Activated CD4-positive, alpha-beta T cell treated with anti-CD3 and anti-CD28 coated beads, Interleukin-2, Interleukin-6, amounts not matched to agents 100 ng/mL and 50 ng/mL, durations not matched to agents 16 hours and 8 hours (primary cell): ENCODE data around the gene SSC5D.
"Not testable (repeated sequence)": the region's sequence is repeated elsewhere in the genome, so short reads cannot be mapped to it uniquely, and the experiment has no call there.

Experiments
- DNase-seq: peaks from one replicate; pipeline ENCODE4 v3.0.0-alpha.2; 2020

The SSC5D gene

DNA sequence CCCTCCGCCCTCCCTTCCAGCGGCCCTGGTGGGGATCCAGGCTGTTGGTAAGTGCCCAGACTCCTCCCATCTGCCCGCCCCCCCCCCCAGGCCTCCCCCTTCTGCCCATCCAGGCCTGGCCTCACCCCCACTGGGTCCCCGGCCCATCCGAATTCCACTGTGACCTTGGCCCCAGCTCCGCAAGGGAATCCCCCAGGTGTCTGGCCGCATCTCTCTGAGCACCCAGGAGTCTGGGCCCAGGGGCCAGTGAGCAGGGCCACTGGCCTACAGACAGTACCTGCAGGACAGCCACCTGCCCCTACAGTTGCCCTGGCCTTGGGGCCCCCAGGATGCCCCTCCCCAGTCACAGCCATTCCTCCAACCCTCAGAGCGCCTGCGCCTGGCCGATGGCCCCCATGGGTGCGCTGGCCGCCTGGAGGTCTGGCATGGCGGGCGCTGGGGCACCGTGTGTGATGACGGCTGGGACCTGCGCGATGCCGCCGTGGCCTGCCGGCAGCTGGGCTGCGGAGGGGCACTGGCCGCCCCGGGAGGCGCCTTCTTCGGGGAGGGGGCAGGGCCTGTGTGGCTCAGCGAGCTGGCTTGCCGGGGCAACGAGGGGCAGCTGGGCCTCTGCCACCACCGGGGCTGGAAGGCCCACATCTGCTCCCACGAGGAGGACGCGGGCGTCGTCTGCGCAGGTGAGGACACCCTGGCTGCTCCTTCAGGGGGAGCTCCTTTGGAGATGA is 912 bp downstream of the SSC5D start:
- no peak for DNase-seq

DNA sequence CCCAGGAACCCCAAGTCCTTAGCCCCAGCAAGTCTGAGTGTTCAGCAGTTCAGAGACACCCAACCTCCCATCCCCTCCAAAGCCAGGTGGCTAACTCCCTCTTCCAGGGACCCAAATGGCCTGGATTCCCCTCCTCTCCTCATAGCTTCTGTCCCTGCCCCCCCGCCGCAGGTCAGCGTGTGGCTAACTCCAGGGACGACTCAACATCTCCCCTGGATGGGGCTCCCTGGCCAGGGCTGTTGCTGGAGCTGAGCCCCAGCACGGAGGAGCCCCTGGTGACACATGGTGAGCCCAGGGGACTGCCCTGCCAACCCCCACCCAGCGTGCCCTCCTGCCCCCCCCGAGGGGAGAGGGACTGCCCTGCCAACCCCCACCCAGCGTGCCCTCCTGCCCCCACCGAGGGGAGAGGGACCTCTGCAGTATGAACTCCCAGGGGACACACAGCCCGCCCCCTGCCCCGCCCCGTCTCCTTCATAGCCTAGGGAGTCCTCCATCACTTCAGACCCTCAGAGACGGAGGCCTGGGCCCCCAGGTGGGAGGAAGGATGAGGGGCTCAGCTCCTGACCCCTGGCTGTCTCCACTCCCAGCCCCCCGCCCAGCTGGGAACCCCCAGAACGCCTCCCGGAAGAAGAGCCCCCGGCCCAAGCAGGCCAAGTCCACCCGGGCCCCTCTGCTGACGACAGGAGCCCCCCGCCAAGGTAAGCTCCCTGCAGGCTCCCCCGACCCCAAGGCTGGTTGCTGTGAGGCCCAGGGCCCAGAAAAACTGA is 1.7 kb downstream of the SSC5D start:
- DNase-seq: no peak

DNA sequence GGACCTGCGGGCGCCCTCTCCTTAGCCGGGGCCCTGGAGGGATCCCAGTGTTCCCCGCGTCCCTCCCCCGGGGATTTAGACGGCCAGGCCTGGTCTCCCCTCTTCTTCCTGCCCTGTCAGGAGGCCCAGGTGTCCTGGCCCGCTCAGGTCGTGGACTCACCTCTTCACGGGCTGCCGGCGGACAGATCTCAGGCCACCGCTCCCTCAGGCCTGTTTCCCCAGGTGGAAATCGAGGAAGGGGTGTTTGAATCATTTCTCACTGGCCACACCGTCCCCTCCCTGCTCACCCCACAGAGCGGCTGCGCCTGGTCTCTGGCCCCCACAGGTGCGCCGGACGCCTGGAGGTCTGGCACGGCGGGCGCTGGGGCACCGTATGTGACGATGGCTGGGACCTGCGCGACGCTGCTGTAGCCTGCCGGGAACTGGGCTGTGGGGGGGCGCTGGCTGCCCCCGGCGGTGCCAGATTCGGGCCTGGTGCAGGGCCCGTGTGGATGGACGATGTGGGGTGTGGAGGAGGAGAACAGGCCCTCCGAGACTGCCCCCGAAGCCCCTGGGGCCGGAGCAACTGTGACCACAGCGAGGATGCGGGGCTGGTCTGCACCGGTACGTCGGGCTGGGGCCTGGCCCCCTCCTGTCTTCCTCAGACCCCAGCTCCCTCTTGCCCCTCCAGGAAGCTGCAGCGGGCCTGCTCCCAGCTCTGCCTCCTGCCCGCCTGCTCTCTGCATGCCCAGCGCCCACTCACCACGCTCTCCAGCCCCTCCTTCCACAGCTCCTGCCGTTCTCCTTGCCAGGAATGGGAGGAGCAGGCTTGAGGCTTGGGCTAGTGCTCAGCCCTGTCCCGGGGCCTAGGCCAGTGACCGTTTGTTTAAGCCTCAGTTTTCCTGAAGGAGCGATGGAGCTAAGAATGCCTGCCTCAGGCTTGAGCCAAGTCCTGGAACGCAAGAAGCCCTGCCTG is 2.5 kb downstream of the SSC5D start:
- no peak for DNase-seq

DNA sequence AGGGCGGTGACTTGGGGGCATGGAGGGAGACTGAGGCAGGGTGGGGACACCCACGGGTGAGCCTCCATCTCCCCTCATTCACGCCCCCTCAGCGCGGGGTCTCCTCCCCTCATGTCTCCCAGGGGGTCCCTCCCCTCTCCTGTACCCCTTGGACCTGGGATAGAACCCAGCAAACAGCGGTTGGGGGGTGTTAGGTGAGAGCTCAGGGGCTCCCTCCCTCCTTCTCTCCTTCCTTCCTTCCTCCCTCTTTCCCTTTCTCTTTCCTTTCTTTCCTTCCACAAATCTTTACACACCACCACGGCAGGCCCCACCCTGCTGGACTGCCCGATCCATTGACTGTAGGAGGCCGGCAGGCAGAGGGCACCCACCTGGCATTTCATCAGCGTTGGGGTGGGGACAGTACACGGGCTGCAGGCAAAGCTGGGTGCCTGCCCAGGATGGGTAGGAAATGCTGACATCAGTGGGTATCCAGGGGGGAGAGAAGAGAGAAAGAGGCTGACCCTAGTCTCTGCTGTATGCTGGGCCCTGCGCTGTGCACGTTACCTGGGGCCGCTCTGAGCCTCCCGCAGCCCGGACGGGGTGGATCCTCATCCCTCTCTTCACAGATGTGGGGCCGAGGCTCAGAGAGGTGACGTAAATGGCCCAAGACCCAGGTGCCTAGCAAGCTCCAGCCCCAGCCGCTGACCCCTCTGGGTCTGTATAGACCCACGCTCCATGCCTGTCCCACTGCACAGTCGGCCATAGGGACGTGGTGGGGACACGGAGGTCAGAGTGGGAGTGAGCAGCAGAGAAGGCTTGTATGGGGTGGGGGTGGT is 3.5 kb downstream of the SSC5D start:
- no peak for DNase-seq

DNA sequence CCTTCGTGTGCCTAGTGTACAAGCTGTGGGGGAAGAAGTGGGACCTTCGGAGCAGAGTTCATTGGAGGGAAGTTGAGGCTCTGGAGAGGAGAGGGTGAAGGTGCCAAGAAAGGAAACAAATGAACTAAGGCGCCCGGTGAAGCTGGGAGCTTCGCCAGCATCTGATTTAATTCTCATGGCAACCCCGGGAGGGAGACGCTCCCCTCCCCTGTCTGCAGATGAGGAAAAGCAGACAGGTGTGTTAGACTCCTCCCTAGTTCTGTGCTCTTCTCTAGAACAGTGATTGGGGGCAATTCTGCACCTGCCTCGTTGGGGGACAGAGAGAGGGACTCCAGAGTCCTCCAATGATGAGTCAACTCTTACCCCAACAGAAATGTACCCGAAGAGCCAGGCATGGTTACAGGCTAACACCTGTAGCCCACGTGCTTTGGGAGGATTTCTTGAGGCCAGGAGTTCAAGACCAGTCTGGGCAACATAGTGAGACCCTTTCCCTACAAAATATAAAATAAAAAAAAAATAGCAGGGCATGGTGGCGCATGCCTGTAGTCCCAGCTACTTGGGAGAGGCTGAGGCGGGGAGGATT is 4.2 kb downstream of the SSC5D start:
- no peak for DNase-seq

DNA sequence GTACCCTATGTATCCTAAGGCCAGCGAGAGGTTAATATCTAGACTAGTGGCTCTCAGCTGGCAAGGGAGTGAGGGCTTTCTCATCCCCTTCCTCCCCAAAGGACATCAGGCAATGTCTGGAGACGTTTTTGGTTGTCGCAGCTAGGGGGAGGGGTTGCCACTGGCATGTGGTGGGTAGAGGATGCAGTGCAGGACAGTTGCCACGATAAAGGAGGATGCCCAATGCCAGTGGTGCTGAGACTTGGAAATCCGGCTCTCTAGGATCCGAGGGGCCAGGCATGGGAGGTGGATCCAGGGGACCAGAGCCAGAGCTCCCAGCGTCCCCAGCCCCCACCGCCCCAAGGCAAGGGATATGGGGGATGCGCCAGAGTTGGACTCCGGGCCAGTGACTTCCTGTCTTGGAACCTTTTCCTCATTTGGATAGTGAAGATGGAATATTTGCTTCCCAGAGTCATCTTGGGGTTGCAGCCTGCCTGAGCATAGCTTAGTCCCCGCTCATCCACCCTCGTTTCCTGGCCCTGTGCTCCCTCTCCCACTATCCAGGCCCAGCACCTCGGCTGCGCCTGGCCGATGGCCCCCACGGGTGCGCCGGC is 4.9 kb downstream of the SSC5D start:
- no peak for DNase-seq

DNA sequence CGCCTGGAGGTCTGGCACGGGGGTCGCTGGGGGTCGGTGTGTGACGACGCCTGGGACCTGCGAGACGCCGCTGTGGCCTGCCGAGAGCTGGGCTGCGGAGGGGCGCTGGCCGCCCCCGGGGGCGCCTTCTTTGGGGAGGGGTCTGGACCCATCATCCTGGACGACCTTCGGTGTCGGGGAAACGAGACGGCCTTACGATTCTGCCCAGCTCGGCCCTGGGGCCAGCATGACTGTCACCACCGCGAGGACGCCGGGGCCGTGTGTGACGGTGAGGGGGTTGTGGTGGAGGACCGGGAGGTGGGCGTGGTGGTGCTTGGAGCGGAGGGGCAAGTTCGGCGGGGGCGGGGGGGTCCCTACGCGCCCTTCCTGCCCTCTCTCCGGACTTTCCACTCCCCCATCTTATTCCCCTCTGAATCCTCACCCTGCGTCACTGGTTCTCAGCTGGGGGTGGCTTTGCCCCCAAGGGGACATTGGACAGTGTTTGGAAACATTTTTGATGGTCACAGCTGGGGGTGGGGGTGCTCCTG is 5.5 kb downstream of the SSC5D start:
- DNase-seq: no peak

DNA sequence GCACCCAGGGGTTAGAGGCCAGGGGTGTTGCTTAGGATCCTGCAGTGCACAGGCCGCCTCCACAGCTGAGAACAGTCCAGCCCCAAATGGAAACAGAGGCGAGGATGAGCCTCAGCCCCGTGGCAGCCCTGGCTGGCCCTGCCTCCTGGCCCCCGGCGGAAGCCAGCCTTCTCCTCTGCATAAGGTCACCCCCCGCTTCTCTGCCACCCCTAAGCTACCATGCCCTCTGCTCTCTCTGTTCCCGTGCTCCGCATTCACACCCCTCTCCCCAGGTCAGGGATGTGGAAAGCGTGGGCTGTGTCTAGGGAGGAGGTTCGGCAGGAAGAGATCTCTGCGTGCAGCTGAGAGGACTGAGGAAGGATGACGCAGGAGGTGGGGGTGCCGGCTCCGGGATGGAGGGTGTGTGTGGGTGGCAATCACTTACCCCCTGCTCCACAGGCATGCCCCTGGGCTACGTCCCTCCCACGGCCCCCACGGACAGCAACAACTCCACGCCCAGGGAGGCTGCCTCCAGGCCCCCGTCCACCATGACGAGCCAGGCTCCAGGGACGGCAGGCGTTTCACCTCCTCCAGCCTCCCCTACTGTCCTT is 6.0 kb downstream of the SSC5D start:
- no peak for DNase-seq

DNA sequence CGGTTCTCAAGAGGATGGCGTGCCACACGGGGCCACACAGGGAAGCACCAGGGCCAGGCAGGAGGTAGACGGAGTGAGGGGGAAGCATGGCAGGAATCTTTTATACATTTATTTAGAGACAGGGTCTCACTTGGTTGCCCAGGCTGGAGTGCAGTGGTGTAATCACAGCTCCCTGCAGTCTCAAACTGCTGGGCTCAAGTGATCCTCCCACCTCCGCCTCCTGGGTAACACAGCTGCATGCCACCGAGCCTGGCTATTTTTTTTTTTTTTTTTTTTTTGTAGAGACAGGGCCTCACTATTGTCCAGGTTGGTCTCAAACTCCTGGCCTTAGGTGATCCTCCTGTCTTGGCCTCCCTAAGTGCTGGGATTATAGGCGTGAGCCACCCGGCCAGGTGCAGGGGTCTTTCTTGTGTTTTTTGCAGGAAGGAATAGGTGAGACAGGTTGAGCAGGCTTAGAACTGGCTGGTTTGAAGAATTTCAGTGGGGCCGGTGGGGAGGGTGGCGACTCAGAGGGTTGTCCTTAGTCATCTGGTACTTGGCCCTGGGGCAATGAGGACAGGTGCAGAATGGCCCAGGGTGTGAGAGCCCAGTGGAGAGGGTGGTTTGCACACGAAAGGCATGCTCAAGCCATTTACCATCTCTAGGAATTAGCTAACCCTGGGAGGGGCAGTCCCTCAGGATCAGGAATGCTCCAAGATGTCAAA is 7.6 kb downstream of the SSC5D start:
- no peak for DNase-seq

DNA sequence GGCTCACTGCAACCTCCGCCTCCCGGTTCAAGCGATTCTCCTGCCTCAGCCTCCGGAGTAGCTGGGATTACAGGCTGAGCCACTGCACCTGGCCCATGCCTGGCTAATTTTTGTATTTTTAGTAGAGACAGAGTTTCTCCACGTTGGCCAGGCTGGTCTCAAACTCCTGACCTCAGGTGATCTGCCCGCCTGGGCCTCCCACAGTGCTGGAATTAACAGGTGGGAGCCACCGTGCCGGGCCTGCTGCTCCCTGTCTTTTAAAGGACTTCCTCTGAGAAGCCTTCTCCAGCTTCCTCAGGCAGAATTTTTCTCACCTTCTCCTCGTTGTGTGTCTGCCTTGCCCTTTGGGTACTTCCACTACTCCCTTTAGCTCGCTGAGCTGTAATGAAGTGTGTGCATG is 8.6 kb downstream of the SSC5D start:
- not testable (repeated sequence) for DNase-seq

DNA sequence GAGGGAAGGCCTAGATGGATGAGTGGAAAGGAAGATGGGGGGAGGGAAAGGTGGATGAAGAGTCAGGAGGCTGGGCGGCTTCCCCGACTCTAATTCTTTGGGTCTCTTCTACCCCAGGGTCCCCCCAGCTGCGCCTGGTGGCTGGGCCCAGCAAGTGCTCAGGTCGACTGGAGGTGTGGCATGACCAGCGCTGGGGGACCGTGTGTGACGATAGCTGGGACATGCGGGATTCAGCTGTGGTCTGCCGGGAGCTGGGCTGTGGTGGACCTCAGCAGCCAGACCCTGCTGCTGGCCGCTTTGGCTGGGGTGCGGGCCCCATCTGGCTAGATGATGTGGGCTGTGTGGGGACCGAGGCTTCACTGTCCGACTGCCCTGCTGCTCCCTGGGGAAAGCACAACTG is 9.5 kb downstream of the SSC5D start:
- no peak for DNase-seq

DNA sequence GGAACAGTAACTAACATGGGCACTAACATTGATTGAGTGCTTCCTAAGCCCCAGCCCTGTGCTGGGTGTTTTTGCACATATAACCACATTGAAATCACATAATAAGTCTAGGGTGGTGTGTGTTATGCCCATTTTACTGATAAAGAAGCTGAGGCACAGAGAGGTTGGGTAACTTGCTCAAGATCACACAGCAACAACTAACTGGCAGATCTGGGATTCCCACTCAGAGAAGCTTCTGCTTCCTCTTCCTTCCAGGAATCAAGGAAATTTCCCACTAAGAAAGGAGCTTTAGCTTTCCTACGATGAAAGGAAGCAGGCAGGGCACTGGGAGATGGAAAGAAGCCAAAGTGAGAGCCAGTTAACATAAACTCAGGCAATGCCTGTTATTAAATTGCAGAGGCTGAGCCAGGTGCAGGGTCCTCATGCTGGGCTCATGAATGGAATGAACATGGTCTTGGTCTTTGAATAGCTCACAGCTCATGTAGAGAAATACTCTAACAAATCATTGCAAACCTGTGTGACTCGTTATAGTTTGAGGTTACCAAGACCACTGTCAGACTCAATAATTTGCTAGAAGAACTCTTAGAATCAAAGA is 10.1 kb downstream of the SSC5D start:
- no peak for DNase-seq

DNA sequence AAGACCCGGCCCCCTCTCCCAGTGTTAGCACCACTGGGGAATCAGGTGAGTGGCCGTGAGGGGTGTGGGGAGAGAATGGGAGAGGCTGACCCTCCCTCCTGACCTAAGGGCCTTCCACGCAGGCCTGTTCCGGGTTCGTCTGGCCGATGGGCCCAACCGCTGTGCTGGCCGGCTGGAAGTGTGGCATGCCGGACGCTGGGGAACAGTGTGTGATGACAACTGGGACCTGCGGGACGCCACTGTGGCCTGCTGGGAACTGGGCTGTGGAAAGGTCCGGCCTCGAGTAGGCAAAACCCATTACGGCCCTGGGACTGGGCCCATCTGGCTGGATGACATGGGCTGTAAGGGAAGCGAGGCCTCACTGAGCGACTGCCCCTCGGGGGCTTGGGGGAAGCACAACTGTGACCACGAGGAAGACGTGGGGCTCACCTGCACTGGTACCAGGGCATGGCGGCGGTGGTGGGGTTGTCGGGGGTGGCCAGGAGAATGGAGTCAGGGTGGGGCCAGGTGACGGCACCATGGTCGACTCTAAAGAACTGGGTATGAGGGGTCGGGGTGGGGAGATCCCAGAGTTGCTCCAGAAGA is 12.2 kb downstream of the SSC5D start:
- no peak for DNase-seq

DNA sequence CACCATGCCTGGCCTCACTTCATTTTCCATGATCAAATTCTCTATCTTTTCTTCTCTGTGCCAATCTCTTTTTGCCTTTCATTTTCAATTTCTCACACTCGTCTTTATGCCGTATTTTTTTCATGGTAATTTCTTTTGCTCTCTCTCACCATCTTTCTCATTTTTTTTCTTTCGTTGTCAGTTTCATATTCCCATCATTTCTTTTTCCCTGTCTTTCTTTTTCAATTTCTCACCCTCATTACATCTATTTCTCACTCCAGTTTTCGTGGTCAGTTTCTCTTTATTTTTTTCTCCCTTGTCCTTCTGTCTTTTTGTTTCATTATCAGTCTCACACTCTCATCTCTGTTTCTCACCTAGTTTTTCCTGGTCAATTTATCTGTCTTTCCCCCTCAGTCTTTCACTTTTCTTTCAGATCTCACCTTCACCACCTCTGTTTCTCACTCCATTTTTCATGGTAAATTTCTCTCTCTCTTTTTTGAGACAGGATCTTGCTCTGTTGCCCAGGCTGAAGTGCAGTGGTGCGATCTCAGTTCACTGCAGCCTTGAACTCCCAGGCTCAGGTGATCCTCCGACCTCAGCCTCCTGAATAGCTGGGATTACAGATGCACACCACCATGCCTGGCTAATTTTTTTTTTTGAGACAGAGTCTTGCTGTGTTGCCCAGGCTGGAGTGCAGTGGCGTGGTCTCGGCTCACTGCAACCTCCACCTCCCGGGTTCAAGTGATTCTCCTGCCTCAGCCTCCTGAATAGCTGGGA is 14.1 kb downstream of the SSC5D start:
- no peak for DNase-seq

DNA sequence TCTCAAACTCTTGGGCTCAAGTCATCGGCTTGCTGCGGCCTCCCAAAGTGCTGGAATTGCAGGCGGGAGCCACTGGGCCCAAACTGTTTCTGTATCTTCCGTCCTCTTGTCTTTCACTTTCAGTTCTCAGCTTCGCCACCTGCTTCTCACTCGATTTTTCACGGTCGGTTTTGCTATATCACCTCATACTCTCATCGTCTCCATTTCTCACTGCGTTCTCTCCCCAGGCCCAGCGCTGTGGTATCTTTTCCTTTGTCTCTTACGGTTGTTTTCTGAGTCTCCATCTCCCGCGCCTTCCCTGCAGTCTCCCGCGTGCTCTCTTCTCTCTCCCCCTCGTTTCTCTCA is 14.9 kb downstream of the SSC5D start:
- no peak for DNase-seq

DNA sequence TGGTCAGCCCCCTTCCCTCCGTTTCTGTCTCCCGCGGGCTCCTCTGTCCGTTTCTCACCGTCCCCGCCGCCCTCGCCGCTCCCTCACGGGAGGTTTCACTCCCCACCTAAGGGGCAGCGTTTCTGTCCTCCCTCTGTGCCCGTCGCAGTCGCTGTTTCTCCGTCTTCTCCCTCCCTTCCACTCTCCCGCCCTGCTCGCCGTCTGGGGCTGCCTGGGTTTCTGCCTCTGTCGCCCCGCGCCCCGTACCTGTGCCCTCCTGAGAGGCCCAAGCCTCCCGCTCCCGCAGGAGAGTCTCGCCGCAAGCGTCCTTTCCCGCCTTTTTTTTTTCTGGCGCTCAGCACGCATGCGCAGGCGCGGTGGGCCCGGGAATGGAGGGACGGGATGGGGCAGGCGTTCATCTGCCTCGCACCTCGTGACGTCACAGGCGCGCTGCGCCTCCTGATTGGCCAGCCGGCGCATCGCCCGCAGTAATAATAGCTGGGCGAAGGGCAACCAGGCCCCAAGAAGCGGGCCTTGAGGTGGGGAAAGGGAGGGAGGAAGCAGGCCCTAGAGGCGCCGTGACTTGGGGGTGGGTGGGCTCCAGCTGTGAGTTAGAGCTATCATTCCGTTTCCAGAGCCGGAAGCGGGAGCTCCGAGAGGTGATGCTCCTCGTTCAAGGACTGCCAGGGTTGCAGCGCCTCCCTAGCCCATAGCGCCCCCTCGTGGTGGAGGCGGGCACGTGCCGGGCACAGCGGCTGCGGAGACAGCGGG is 15.4 kb downstream of the SSC5D start:
- DNase-seq: peak; percentile 96

DNA sequence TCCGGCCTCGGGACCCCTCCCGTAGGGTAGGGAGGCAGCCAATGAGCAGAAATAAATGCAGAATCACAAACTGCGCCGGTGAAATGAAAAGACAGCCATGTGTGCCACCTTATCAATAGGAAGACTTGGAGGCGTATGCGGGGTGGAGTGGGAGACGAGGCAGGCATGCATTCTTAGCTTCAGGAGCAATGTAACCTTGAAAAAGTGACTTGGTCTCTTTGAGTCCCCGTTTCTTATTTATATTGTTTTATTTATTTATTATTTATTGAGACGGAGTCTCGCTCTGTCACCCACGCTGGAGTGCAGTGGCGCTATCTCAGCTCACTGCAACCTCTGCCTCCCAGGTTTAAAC is 16.0 kb downstream of the SSC5D start:
- no peak for DNase-seq

DNA sequence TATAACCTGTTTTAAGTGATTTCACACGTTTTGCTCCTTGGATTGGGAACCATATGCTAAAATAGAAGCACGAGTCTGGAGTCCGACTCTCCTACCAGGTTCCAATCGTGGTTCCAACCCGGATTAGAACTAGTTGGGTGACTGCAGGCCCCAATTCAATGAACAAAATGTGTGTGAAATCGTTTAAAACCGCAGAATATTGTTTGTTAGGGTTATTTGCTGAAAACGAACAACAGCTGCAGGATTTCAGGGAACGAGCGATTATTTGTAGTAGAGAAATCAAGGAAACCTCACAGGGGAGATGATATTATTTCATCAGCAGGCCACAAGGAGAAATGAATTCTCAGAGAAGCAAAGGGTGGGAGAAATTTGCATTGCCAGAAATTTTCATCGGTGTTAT is 16.7 kb downstream of the SSC5D start:
- no peak for DNase-seq
